GM21515 (cell line): ENCODE measurements around the gene KANSL3.

Source experiments
- ATAC-seq: cut with Tn5 transposase; IDR thresholded peaks from one replicate; pipeline ENCODE4 v1.9.1; 2021; ENCODE audit not compliant: unreplicated experiment

The KANSL3 gene

DNA sequence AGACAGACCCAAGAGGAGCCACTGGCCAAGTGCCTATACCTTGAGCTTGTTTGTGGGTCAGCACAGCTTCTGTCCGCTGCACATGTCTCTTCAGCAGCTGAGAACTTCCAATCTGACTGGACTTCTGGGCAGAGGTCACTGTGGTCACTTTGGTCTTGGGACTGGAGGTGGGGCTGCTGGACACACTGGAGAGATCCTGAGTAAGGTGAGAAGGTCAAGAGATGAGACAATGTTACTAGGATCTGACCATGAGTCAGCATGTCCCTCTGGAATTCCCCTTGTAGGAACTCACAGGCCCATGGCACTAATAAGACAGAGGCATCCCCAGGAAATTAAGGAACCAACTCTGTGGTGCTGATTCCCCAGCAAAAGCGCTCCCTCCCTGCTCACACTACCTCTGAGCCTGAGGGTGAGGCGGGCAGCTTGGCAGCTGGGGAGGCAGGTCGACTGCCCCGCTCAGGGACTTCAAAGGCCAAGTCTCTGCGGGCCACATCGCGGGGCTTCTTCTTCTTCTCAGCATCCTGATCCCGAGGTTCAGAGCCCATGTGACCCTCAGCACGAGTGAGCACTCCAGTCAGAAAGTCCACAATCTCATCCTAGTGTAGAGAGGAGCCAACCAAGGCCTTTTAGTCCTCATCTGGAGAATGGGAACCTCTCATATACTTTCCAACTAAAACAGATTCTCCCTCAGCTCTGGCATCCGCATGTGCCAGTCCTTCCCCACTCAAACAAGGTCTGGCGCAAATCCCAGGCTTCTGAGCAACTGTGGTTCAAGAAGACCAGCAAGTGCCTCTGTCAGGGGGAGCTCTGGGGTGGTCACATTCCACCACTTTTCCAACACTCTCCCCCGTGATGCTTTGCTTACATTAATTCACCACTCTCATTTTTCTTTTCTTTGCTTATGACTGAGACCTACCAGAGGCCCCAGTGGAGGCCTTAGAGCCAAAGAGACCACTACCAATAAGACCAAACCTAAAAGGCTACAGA is 29.4 kb downstream of the KANSL3 start:
- no peak for ATAC-seq

DNA sequence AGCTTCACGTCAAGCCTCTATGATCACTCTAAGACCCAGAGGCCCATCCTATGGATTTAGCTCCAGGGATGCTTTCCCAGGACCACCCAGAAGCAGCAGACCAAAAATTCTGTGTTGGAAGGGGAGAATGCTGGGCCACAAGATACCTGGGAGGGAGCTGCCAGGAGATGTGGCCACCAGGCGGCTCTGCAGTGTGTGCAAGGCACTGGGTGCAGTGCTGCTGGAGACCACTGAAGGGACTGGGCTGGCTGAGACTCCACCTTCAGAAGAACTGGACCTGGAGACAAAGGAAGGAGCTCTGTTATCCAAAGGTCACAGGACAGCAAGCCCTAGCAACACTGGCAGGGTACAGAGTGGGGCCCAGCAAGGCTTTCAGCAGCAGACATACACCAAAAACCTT is 34.0 kb downstream of the KANSL3 start:
- ATAC-seq = no peak

DNA sequence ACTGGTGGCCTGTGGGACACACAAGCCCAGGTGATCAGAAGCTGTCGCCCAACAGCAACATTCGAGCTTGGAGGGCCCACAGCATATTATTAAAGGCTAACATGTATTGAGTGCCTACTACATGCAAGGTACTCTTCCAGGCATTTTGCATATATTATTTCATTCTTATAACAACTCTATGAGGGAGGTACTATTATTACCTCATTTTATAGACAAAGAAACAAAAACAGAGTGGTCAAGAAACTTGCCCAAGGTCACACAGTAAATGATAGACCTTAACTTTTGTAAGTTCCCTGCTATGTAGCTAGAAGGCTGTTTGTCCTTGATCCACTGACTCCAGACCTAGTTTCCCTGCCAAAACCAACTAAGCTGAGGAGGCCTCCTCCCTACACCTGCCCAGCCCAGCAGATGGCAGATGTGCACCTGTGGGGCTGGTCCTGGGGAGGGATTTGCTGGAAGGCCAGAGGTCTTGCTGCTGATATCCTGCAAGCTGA is 35.7 kb downstream of the KANSL3 start:
- no peak for ATAC-seq

DNA sequence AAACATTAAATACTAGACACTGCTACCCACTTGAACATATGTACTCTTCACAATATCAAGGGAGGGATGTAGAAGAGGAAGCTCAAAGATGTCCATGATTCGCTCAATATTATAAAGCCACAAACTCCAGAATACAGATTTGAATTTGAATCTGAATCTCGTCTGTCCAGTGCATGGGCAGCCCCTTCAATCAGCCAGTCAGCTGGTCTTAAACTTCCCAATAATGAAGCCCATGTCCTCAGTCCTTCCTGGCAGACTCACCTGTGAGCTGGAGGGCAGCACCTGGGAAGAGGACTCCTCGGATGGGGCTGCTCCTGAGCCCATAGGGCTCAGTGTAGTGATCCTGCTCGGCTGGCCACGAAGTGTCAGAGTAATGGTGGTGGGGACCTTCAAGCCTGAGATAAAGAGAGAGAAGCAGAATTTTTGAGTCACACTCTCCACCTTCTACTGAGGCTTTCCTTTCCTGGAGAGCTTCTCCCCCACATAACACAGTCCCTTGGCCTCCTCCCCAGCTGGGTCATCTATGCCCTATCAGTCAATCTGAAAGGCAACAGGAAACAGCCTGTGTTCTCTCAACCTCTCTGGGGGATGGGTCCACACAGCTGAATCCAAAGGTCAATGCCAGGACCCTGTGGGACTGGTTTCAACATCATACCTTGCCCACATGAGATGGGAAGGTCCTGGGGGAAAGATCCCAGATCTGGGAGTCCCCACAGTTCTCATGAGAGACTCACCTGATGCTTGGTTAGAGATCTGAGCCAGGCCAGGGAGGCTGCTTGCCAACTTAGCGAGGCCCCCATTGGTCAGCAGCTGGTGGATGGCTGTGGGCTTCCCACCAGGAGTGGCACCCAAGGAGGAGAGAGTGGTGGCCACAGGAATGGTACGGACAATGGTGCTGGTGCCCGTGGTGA is 36.5 kb downstream of the KANSL3 start:
- ATAC-seq = no peak

DNA sequence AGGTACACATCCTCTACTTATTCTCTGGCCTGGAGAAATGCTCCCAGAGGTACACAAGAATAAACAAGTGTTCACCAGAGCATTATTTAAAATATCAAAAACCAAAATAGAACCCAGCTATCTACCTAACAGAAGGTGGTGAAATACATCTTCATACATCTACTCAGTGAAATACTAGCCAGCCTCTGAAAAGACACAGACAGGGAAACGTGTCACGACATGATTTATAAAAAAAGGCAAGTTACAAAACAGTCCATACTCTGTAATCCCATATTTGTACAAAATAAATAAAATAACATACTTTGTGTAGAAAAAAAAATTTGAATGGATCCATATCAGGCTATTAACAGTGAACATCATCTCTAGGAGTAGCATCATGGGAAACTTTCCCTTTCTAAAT is 38.2 kb downstream of the KANSL3 start:
- ATAC-seq = no peak

DNA sequence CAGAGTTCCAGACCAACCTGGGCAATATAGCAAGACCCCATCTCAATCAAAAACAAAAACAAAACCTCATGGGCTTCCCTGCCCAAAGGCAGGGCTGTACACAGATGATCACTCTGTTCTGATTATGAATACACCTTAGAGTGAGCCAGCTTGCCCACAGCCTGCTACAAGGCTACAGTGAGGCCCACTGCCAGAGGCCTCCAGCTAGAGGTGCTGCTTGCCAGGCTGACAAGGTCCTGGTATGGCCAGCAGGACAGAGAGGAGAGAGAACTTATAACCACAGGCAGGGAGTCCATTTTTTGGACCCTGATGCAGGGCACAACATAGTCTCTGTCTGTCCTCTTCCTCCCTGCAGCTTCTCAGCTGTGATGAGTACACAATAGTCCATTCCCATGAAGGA is 41.5 kb downstream of the KANSL3 start:
- ATAC-seq = no peak

DNA sequence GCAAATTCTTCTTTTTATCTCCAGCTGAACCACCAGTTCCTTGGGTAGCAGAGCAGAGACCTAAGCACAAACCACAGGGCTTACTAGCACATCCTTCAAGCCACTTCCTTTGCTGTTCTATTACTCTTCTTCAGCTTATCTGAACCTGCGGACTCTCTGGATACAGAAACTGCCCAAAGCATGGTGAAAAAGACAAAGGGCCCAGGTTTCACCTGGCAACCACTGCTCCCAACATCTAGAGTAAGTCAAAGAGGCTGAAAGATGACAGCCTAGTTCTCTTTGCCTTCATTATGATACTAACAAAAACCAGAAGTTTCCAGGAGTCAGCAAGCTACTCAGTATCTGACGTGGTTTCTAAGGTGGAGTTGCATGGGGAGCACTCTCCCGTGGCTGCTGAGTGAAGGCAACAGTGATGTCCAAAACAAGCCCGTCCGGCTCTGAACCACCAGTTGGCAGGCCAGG is 43.4 kb downstream of the KANSL3 start:
- ATAC-seq = no peak

DNA sequence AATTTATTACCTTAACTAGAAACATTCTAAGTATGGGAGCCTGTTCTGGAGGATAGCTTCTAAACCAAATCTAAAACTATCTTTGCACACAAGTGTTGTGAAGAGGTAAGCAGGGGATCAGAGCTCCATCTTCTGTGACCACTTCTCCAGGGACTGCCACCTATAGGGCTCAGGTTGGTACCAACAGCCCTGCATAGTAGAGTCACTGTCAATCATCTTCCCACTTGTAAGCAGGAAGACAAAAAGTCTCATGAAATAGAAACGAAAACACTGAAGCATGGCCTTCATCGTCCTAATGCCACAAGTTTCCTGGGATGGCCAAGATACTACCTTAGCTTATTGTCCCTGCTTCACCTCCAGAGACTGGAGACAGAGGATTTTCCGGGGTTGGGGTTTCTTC is 43.8 kb downstream of the KANSL3 start:
- ATAC-seq = no peak

DNA sequence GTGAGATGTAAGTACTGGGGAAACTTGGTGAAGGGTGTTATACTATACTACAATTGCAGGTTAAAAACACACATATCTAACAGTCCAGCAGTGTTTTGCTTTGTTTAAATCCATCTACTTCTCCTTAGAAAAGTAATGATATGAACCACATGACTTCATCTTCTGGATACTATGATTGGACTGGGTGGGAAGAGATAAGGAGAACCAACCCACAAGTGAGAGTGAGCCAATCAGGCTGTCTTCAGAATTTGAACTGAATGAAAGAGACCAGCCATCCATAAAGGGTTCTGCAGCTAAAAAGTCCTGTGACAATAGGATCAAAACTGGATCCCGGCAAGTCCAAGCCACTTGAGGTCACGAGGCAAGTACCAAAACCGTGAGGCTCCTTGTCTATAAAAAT is 46.6 kb downstream of the KANSL3 start:
- no peak for ATAC-seq

DNA sequence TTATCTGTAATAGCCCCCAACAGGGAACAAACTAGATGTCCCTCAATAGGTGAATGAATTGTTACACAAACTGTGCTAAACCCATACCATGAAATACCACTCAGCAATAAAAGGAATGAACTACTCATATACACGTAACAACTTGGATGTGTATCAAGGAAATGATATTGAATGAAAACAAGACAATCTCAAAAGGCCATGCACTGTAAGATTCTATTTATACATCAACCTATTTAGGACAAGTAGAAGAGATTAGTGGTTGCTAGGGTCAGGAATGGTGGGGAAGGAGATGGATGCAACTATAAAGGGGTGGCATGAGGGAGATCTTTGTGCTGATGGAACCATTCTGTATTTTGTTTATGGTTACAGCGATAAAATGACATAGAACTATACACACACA is 47.1 kb downstream of the KANSL3 start:
- no peak for ATAC-seq

DNA sequence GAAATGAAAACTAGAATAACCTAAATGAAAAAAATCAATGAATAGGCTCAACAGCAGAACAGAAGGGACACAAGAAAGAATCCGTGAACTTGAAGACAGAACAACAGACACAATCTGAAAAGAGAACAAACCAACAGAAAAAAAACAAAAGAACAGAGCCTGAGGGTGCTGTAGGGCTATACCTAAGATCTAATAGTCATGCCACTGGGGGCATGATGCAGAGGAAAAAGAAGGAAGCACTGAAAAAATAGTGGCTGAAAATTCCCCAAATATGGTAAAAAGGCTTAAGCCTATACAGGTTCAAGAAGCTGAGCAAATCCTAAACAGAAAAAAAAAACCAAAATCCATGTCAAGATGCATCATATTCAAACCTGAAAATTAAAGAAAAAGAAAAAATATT is 50.3 kb downstream of the KANSL3 start:
- no peak for ATAC-seq

DNA sequence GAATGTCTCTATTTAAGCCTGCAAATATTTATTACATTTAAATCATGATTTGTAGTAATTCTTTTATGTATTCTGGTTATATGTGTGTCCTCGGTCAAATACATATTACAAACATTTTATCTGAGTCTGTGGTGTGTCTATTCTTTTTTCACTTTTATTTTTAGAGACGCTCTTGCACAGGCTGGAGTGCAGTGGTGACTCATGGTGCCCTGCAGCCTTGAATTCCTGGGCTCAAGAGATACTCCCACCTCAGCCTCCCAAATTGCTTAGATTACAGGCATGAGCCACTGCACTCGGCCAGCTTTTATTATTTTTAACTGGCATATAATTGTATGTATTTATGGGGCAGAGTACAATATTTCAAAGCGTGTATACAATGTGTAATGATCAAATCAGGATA is 54.1 kb downstream of the KANSL3 start:
- ATAC-seq = no peak

DNA sequence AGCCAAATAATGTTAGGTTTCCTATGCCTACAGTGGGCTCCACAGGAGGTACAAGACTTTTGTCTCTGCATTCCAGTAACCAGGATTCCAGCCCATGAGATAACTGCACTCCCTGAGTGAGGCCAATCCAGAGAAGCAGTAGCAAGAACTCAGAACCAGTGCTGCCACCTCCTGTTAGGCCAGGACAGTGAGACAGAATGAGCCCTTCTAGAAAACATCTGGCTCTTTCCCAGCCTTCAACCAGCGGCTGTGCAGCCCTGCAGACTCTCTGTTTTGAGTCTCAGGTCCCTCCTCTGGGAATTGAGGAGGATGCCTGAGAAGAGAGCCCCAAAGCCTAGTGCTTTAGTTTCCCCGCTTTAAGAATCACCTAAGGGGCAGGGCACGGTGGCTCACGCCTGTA is 57.3 kb downstream of the KANSL3 start:
- no peak for ATAC-seq

DNA sequence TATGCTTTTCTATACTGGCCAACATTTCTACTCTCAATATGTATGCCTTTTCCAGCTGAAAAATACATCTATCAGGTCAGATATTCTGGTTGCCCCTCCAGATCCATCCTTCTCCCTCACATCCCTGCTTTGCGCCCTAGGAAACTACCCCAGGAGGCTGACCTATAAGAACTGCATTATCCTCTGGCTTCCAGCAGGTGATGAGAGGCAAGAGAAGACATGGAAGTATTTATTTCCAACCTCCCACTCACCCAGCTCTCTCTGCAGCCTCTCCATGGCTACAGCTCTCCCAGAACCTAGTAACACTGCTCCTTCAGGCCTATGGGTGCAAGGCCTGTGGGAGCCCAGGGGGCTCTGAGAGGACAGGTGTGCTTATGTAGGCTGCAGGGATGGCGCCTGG is 58.7 kb downstream of the KANSL3 start:
- ATAC-seq = no peak

DNA sequence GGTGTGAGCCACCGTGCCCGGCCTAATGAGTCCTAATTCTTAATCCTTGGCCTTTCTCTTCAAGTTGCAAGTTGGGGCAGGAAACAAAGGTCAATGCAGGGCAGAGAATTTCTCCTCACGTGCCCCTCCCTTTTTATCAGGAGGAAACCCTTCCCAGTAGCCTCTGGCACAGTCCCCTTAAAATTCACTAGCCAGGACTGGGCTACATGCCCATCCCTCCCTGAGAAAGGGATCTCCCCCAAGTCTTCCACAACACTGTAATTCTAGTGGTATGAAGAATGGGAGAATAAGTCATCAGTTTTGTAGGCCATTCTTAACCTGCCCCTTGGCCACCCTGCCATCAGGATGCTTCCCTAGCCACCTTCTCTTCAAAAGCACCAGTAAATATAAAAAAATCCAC is 59.4 kb downstream of the KANSL3 start:
- no peak for ATAC-seq

DNA sequence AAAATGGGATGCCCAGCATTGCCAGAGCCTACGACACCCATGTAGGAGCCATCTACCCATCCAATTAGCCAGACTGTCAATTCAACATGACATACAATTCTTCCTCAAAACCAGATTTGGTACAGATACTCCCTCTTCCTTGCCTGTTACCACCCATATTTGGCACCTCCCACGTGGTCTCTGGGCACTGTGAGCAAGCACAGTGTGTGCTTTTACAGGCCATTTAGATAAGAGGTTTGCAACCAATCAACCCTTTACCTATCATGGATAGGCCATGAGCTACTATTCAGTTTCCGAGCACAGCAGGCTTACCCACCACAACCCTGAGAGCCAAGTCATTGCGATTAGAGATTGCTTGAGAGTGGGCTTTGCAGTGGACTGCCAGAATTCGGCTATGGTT is 60.6 kb downstream of the KANSL3 start:
- ATAC-seq = no peak

DNA sequence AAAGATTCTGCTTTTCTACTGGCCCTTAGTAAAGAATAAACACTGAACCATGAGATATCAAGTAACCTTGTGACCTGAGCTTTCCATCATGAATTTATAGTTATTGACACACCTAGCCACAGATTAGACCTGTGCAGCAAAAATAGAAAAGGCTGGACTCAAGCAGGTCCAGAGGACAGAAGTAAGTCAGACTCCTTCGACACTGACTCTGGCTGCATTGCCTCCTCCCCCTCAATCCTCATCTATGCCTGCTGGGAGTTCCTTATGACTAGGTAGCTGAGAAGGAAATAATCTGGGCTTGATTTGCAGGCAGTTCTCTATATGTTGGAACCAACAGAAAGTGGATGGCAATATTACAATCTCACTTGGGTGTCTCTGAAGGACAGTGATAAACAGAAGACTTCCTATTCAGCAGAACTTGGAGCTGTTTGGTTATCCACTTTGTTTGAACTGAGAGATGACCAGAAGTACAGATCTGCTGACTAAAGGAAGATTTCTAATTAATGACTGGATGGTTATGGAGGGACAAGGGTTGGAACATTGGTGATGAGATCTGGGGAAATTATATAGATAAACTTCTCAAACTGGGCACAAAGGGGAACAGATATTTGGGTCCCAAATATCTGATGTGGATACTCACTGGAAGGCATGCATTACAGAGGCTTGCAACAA is 62.2 kb downstream of the KANSL3 start:
- no peak for ATAC-seq

DNA sequence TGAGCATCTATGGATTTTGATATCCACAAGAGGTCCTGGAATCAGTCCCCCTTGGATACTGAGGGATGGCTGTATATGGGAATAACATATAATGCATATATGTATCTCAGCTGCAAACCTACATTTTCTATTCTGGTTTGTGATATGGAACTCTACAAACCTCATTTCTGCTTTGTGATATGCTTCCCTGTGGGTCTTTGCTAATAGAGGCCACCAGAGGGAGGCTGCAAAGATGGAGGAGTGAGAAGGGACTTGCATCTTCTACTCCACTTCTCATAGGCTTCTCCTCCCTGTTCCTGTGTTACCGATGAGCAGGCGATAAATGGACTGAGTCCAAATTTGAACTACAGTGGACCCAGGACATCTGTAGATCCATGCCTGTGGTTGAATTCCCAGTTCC is 63.7 kb downstream of the KANSL3 start:
- ATAC-seq = no peak

DNA sequence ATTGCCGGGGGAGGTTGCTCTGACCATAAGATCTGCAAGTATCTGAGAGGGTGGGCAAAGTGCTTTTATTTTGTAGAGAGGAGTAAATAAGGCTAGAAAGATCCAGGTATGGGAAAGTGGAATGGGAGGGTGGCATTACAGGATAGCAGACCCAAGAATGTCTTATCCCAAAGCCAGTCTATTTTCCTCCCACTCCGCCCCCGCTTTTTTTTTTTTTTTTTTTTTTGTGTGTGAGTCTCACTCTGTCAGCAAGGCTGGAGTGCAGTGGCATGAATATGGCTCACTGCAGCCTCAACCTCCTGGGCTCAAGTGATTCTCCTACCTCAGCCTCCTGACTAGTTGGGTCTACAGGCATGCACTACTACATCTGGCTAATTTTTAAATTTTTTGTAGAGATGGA is 70.0 kb downstream of the KANSL3 start:
- no peak for ATAC-seq

DNA sequence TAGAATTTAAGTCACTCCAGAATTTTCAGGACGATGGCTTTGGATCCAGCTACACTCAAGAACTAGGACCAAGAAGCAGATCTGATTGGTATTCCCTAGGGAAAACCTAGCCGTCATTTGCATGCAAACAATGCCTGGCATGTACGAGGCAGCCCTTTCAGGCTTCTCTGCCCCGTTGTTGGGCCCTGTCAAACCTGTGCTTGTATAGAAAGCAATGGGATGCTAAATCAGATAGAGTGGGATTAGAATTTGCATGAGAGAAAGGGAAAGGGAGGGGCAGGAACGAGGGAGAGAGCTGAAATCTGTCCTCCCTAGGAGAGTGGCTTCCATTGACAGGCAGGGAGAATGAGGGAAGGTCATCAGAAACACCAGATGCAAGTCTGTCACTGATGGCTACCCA is 73.0 kb downstream of the KANSL3 start:
- ATAC-seq = no peak

DNA sequence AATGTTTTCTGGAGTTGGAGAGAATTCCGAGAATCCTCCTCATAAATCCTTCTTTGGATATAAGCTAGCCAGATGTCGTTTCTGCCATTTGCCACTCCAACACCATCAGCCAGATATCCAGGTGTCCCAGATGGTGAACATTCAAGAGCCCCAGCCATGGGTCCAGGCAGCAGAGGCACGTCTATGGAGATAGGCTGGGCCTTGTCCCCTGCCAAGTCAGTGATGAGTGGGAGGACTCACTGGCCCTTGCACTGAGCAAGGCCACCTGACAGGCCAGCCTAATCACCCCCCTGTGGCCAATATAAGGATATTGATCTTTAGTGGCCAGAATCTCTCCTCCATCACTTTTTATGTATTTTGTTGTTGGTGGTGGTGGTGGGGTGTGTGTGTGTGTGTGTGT is 73.5 kb downstream of the KANSL3 start:
- ATAC-seq = no peak
